ENCODE measurements around the gene POU2AF1.

Gene POU2AF1

GRCh38 chr11:111310723-111311122 lies 68.4 kb downstream of the POU2AF1 start:
- no peak for FAIRE-seq

- no peak for FAIRE-seq
Observed at GRCh38 chr11:111310088-111310487, 69.0 kb downstream of the POU2AF1 start.

- no peak for FAIRE-seq
Observed at GRCh38 chr11:111309215-111309915, 69.7 kb downstream of the POU2AF1 start.

GRCh38 chr11:111308140-111308539 lies 70.9 kb downstream of the POU2AF1 start:
- no peak for FAIRE-seq

GRCh38 chr11:111307472-111308108 lies 71.5 kb downstream of the POU2AF1 start:
- FAIRE-seq, result no peak

- FAIRE-seq, result no peak
Observed at GRCh38 chr11:111306321-111306720, 72.8 kb downstream of the POU2AF1 start.

GRCh38 chr11:111305876-111306275 lies 73.2 kb downstream of the POU2AF1 start:
- no peak for FAIRE-seq

GRCh38 chr11:111305162-111305802 lies 73.8 kb downstream of the POU2AF1 start:
- no peak for FAIRE-seq

GRCh38 chr11:111303461-111303860 lies 75.6 kb downstream of the POU2AF1 start:
- FAIRE-seq, result peak; percentile 38

GRCh38 chr11:111302298-111302697 lies 76.8 kb downstream of the POU2AF1 start:
- FAIRE-seq, result no peak

Measured in colon (tissue), 2 donors.